Skeletal muscle tissue (tissue), 4 donors: Measurements from ENCODE around the gene HRG. TPM values are rescaled to one million over a fixed set of nuclear protein-coding genes. Genes with fewer than 3 reads are reported as not detected.
"Not testable (repeated sequence)": the region's sequence is repeated elsewhere in the genome, so short reads cannot be mapped to it uniquely, and the experiment has no call there.

Experiments
- H3K27ac ChIP-seq: one replicate; pipeline ENCODE4 v1.7.0; 2013; ENCODE audit warnings: mild to moderate bottlenecking, low read depth, low read length, inconsistent platforms
- H3K27me3 ChIP-seq, 3 donors: one replicate each; pipeline ENCODE4 v1.7.0; 2013; ENCODE audit warnings: low read length in 3 of 3; ENCODE audit not compliant: control insufficient read depth in 3 of 3, insufficient read depth in 3 of 3
- H3K36me3 ChIP-seq, 3 donors: one replicate each; pipeline ENCODE4 v1.7.0; 2013; ENCODE audit warnings: low read length in 3 of 3; ENCODE audit not compliant: control insufficient read depth in 3 of 3, insufficient read depth in 3 of 3
- H3K4me1 ChIP-seq, 3 donors: one replicate each; pipeline ENCODE4 v1.7.0; 2013; ENCODE audit warnings: low read length in 3 of 3, mild to moderate bottlenecking in 3 of 3; ENCODE audit not compliant: control insufficient read depth in 3 of 3, insufficient read depth in 3 of 3
- H3K4me3 ChIP-seq, 3 donors: one replicate each; pipeline ENCODE4 v1.7.0; 2013; ENCODE audit warnings: low read length in 3 of 3
- H3K9ac ChIP-seq, 3 donors: one replicate each; pipeline ENCODE4 v1.7.0; 2013; ENCODE audit warnings: low read length in 3 of 3, mild to moderate bottlenecking in 3 of 3, moderate library complexity in 2 of 3, low read depth in 1 of 3
- H3K9me3 ChIP-seq, 3 donors: one replicate each; pipeline ENCODE4 v1.7.0; 2013; ENCODE audit warnings: low read length in 3 of 3; ENCODE audit not compliant: control insufficient read depth in 3 of 3
- total RNA-seq: library from RNA; depleted of rRNA; stranded (reverse); fragments of >200 nt; gene quantifications from one replicate; pipeline ENCODE4 v1.2.3, GENCODE V29; 2014
- donor health status: Osteomylitis.

HRG gene
- total RNA-seq, 1 donor from 2014 or later = not detected

DNA sequence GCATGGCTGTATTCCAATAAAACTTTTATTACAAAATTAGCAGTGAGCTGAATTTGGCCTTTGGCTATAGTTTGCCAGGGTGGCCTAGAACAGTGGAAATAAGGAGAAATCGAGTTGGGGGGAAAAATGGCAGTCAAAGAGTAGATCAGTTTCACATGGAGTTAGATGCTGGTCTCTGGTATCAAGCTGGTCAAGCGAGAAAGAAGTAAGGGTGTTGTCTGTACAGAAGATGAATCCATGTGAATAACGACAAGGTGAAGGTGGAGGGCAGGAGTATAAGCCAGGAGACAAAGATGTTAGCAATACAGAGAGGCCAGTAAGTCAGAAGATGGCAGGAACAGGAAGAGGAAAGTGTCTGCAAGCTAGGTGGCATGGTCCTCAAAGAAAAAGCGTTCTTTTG is 41.2 kb upstream of the HRG start:
- Histone ChIP-seq H3K4me1 (no peaks in the 10 kb centered on the region), H3K9ac (no peak overlapping the region), H3K9me3 (no peaks in the 10 kb centered on the region), H3K4me3 (no peak overlapping the region), H3K27ac (no peak overlapping the region), H3K27me3 (peaks cover 5 to 17% (median 10%) of the 10 kb centered on the region in 3 donors), H3K36me3 (no peaks in the 10 kb centered on the region)

DNA sequence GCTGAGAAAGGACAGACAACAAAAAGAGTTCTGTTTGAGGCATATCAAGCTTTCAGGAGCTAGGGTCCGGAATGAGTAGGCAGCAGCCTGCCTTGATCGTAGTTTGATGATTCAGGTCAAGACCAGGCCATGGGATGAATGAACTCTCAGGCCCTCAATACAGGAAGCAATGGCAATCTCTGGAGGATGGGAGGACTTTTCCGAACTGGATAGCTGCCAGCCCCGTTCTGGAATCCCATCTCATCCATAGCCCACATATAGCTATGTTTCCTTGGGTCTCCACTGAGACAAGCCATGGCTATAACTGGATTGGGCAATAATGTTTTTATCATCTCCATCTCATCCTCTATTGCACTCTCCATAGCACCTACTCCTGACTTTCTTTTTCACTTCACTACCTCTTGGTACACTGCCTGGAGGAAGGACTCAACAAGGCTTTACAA is 40.2 kb upstream of the HRG start:
- Histone ChIP-seq H3K4me3 (no peak overlapping the region), H3K27ac (no peak overlapping the region), H3K36me3 (no peaks in the 10 kb centered on the region), H3K9me3 (no peaks in the 10 kb centered on the region), H3K27me3 (peaks cover under 1 to 17% (median 2%) of the 10 kb centered on the region in 3 donors), H3K4me1 (no peaks in the 10 kb centered on the region), H3K9ac (no peak overlapping the region)

DNA sequence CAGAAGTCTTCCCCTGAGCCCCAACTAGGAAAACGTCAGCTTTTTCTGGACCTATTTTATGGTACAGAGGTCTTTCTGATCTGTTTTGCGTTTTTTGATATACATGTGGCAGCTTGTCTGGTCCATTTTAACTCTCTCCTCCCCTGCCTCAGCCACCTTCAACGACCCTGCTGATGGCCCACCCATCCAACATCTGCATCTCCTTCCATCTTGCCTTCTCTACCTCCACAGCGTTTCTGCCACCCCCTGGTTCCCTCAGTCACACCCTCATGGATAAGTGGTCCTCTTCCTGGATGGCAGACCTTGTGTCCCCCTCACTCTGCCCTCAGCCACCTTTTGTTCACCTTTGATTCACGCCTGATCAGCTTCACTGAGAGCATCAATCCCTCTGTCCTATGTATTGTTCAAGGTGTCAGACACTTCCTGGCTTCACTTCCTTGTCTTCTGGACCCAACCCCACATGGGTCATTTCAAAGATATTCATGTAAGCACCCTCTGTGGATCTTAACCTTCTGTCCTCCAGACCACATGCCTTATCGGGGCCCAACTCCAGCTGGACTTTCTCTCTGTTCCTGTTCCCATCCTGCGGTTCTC is 39.5 kb upstream of the HRG start:
- Histone ChIP-seq H3K27me3 (peaks cover 0 to 13% (median 0%) of the 10 kb centered on the region in 3 donors), H3K4me1 (no peaks in the 10 kb centered on the region), H3K4me3 (no peak overlapping the region), H3K9me3 (no peaks in the 10 kb centered on the region), H3K9ac (no peak overlapping the region), H3K36me3 (no peaks in the 10 kb centered on the region), H3K27ac (no peak overlapping the region)

DNA sequence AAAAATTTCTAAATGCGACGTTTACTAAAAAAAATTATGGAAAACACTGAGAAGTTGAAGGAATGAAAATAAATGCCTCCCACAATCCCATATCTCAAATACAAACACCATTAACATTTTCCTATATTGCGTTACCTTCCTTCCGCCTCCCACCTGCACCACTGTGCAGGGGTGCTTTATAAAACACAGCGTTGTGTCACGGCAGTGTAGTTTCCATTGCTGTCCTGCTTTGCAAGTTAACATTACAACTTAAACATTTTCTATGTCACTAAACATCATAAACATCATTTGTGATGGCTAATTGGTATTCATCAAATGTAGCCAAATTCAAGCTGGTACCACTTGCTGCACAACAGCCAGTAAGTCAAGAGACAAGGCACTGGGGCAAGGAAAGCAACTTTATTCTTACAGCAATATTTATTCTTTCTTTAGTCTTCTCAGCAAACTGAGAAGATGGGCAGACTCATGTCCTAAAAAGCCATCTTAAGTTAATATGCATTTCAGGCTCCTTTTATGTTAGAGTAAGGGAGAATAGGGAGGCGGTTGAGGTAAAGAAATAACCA is 37.9 kb upstream of the HRG start:
- peaks cover 0 to 13% (median 0%) of the 10 kb centered on the region in 3 donors for H3K27me3 ChIP-seq
- H3K36me3 ChIP-seq = no peaks in the 10 kb centered on the region

DNA sequence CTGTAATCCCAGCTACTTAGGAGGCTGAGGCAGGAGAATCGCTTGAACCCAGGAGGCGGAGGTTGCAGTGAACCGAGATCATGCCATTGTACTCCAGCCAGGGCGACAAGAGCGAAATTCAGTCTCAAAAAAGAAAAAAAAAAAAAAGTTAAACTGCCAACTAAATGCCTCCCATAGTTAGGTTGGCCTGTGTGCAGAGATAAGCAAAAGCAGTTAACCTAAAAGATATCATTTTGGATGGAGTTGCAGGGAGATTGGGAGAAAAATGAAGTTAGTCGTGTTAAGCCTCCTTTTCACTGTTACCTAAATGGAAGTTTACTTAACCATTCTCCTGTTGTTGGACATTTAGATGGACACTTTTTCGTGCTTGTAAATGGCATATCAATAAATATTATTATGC is 37.1 kb upstream of the HRG start:
- Histone ChIP-seq H3K27me3 (peaks cover 0 to 13% (median 0%) of the 10 kb centered on the region in 3 donors), H3K36me3 (no peaks in the 10 kb centered on the region), H3K4me1 (no peaks in the 10 kb centered on the region), H3K4me3 (no peak overlapping the region), H3K9me3 (no peaks in the 10 kb centered on the region), H3K9ac (no peak overlapping the region), H3K27ac (no peak overlapping the region)

More for the DNA sequence above, 37.9 kb upstream of the HRG start:
- Histone ChIP-seq H3K9me3 (no peaks in the 10 kb centered on the region), H3K4me3 (no peak overlapping the region), H3K9ac (no peak overlapping the region), H3K4me1 (no peaks in the 10 kb centered on the region), H3K27ac (no peak overlapping the region)

DNA sequence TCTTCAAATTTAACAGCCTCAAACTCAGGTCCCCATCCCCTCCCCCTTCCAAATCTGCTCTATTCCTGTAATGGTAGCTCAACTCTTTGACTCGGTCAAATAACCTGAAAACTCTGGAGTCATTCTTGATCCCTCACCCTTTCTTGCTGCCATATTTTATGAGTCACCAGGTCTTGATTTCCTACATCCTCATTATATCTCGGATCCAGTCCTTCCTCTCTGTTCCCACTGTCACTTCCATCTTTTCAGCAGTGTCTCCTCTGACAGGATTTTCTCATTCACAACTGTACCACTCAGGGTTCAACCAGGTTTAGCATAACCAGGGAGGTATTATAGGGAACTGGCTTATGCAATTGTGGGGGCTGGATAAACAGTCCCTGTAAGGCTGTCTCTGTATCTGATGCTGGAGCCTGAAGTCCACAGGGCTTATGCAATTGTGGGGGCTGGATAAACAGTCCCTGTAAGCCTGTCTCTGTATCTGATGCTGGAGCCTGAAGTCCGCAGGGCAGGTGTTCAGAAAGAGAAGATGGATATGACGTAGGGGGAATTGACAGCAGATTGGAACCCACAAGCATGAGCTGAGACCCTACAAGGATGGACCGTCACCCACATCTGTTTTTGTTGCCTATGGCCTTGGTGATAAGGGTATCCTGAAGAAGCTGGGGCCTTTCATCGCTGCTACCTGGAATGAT is 34.7 kb upstream of the HRG start:
- Histone ChIP-seq H3K4me3 (no peak overlapping the region), H3K27ac (no peak overlapping the region), H3K36me3 (no peaks in the 10 kb centered on the region)

DNA sequence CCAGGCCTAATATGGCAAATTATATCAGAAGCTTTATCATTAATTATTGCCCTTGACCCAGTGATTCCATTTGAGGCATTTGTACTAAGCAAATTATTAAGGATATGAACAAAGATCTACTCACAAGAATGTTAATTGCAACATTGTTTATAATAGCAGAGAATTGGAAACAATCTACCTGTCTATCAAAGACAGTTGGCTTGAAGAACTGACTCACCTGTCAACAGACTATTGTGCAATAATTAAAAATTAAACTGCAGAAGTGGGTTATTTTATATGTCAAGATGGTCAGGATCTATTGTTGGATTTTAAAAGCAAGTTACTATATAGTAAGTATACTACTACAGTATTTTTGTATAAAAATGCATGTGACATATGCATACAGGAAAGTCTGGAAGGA is 32.3 kb upstream of the HRG start:
- Histone ChIP-seq H3K9ac (no peak overlapping the region), H3K4me1 (no peaks in the 10 kb centered on the region), H3K4me3 (no peak overlapping the region), H3K9me3 (no peaks in the 10 kb centered on the region), H3K36me3 (no peaks in the 10 kb centered on the region), H3K27ac (no peak overlapping the region), H3K27me3 (peaks cover 0 to 8% (median 0%) of the 10 kb centered on the region in 3 donors)

More for the DNA sequence above, 34.7 kb upstream of the HRG start:
- Histone ChIP-seq H3K4me1 (no peaks in the 10 kb centered on the region), H3K9me3 (no peaks in the 10 kb centered on the region), H3K27me3 (peaks cover 0 to 11% (median 0%) of the 10 kb centered on the region in 3 donors), H3K9ac (no peak overlapping the region)

DNA sequence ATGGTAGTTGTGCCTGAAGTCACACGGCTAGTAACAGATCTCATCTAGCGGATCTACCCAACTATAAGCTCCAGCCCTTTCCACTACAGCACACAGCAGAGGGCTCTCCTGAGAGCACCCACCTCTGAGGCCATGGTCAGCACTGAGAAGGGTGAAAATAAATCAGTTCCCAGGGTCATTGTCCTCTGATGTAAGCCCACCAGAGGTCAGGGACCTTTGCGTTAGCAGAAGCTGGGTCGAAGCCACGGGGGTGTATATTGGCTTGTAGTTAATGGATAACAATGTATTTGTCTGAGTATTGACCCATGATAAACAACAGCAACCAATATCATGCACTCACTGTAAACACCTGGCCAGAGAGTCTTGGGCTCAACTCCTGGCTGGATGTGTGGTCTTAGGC is 31.6 kb upstream of the HRG start:
- not testable (repeated sequence) for H3K27me3 ChIP-seq, H3K36me3 ChIP-seq, H3K4me1 ChIP-seq, H3K27ac ChIP-seq, H3K9me3 ChIP-seq, H3K9ac ChIP-seq, H3K4me3 ChIP-seq

DNA sequence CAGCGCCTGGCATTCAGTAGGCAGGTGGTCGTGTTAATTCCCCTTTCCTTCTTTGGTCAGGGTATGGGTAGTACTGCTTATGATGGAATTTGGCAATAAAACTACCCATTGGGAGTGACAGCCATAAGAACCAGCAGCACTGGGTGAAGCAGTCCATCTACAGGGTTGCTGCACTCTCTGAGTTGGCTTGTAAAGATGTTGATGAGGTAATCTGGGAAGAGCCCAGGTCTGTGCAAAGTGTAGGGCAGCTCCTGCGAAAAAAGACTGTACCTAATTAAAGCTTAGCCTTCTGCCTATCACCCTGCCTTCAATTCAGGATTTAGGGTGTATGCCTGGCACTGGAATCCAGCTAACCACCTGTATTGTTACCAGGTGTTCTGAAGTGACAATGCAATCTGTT is 30.3 kb upstream of the HRG start:
- Histone ChIP-seq H3K27me3 (peaks cover 5 to 9% (median 6%) of the 10 kb centered on the region in 3 donors), H3K9ac (no peak overlapping the region), H3K9me3 (no peaks in the 10 kb centered on the region), H3K4me1 (no peaks in the 10 kb centered on the region), H3K4me3 (no peak overlapping the region), H3K36me3 (no peaks in the 10 kb centered on the region), H3K27ac (no peak overlapping the region)

DNA sequence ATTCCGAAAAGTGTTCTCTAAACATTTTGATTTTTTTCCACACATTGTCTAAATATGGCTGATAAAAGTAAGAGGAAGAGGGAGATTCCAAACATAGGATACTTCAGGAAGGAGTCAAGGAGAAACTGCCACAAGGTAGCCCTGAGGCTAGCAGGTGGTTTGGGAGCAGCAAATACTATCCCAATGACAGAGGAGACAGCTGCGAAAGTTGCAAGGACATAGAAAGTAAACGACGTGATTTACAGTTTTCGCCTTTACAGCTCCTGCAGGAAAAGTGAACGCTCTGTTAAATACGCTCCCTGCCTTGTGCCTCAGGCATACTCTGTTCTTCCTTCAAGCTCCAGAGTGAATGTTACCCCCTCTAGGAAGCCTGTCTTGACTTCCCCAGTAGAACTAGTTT is 29.3 kb upstream of the HRG start:
- no peaks in the 10 kb centered on the region for H3K36me3 ChIP-seq

More for the DNA sequence above, 29.3 kb upstream of the HRG start:
- H3K4me3 ChIP-seq = no peak overlapping the region
- peaks cover 7 to 11% (median 7%) of the 10 kb centered on the region in 3 donors for H3K27me3 ChIP-seq
- no peaks in the 10 kb centered on the region for H3K9me3 ChIP-seq
- H3K27ac ChIP-seq = no peak overlapping the region
- no peak overlapping the region for H3K9ac ChIP-seq
- no peaks in the 10 kb centered on the region for H3K4me1 ChIP-seq
